Neural cell (in vitro differentiated cells): ENCODE measurements around the gene PLK4. TPM values are rescaled to one million over a fixed set of nuclear protein-coding genes. Genes with fewer than 3 reads are reported as not detected.
"Not testable (repeated sequence)": the region's sequence is repeated elsewhere in the genome, so short reads cannot be mapped to it uniquely, and the experiment has no call there.

ENCODE experiments used
- H2AFZ ChIP-seq: fragments of 200-600, 300-800 bp; sonication (generic), shearing (Covaris generic); 2 replicates; pipeline ENCODE4 v1.6.0; 2014; ENCODE audit warnings: low read depth, mild to moderate bottlenecking, antibody characterized with exemption, low read length, moderate library complexity
- H3F3A ChIP-seq: fragments of 200-600 bp; shearing (Covaris generic); 2 replicates; pipeline ENCODE4 v1.6.1; 2016; ENCODE audit warnings: mild to moderate bottlenecking, moderate library complexity, mixed read lengths, antibody characterized with exemption, low read length; ENCODE audit not compliant: insufficient read depth, poor library complexity, severe bottlenecking
- H3K27ac ChIP-seq: fragments of 200-600, 300-800 bp; sonication (generic), shearing (Covaris generic); 2 replicates; pipeline ENCODE4 v1.5.1; 2014; ENCODE audit warnings: mild to moderate bottlenecking, low read length, moderate library complexity
- H3K27me3 ChIP-seq: fragments of 300-800, 200-600 bp; sonication (generic), shearing (Covaris generic); 2 replicates; pipeline ENCODE4 v1.6.0; 2014; ENCODE audit warnings: mild to moderate bottlenecking, low read depth, low read length, moderate library complexity; ENCODE audit not compliant: insufficient read depth
- H3K36me3 ChIP-seq: fragments of 300-800, 200-600 bp; sonication (generic), shearing (Covaris generic); 2 replicates; pipeline ENCODE4 v1.5.1; 2014; ENCODE audit warnings: mild to moderate bottlenecking, antibody characterized with exemption, low read length, moderate library complexity; ENCODE audit not compliant: insufficient read depth
- H3K4me2 ChIP-seq: fragments of 300-800, 200-600 bp; sonication (generic), shearing (Covaris generic); 2 replicates; pipeline ENCODE4 v1.6.0; 2014; ENCODE audit warnings: mild to moderate bottlenecking, low read length
- H3K4me3 ChIP-seq: fragments of 300-800, 200-600 bp; sonication (generic), shearing (Covaris generic); 2 replicates; pipeline ENCODE4 v1.5.1; 2014; ENCODE audit warnings: mild to moderate bottlenecking, low read length, moderate library complexity
- H3K79me2 ChIP-seq: fragments of 200-600 bp; shearing (Covaris generic); replicated peaks from 2 replicates; pipeline ENCODE4 v1.6.0; 2014; ENCODE audit warnings: mild to moderate bottlenecking, low read length, moderate library complexity; ENCODE audit not compliant: insufficient read depth
- H3K9ac ChIP-seq: fragments of 300-800, 200-600 bp; sonication (generic), shearing (Covaris generic); 2 replicates; pipeline ENCODE4 v1.6.1; 2016; ENCODE audit warnings: mild to moderate bottlenecking, low read length, mixed read lengths
- H3K9me2 ChIP-seq: fragments of 200-600 bp; shearing (Covaris generic); 2 replicates; pipeline ENCODE4 v1.6.1; 2016; ENCODE audit warnings: mild to moderate bottlenecking, low read length, mixed read lengths; ENCODE audit not compliant: insufficient read depth
- H3K9me3 ChIP-seq: fragments of 200-600, 300-800 bp; sonication (generic), shearing (Covaris generic); 2 replicates; pipeline ENCODE4 v1.6.1; 2016; ENCODE audit warnings: mild to moderate bottlenecking, mixed run types, low read length, moderate library complexity, mixed read lengths
- H4K20me1 ChIP-seq: fragments of 200-600 bp; shearing (Covaris generic); 2 replicates; pipeline ENCODE4 v1.6.1; 2016; ENCODE audit warnings: mild to moderate bottlenecking, mixed run types; ENCODE audit not compliant: insufficient read depth
- CTCF ChIP-seq: fragments of 450-650 bp; IDR thresholded peaks from 2 replicates; pipeline ENCODE4 v1.5.1; 2014; ENCODE audit warnings: antibody characterized with exemption, mild to moderate bottlenecking, moderate library complexity; ENCODE audit not compliant: poor library complexity, severe bottlenecking
- EP300 ChIP-seq: fragments of 450-650 bp; conservative IDR thresholded peaks from 2 replicates; pipeline ENCODE4 v1.6.1; 2014; ENCODE audit warnings: antibody characterized with exemption, mild to moderate bottlenecking, moderate library complexity; ENCODE audit not compliant: poor library complexity, severe bottlenecking
- EZH2 ChIP-seq: fragments of 200-600, 300-800 bp; shearing (Covaris generic), sonication (generic); IDR thresholded peaks from 2 replicates; pipeline ENCODE4 v1.6.1; 2014; ENCODE audit warnings: antibody characterized with exemption, low read length, borderline replicate concordance, mild to moderate bottlenecking; ENCODE audit not compliant: insufficient read depth, poor library complexity, severe bottlenecking
- MXI1 ChIP-seq: fragments of 450-650 bp; conservative IDR thresholded peaks from 2 replicates; pipeline ENCODE4 v1.6.1; 2014; ENCODE audit warnings: antibody characterized with exemption, mild to moderate bottlenecking; ENCODE audit not compliant: poor library complexity, severe bottlenecking
- POLR2AphosphoS5 ChIP-seq: IDR thresholded peaks from 2 replicates; pipeline ENCODE4 v1.6.1; 2012
- RAD21 ChIP-seq: fragments of 450-650 bp; conservative IDR thresholded peaks from 2 replicates; pipeline ENCODE4 v1.6.1; 2014; ENCODE audit warnings: antibody characterized with exemption, mild to moderate bottlenecking, moderate library complexity
- REST ChIP-seq: IDR thresholded peaks from 2 replicates; pipeline ENCODE4 v1.6.1; 2012; ENCODE audit warnings: borderline replicate concordance
- SMC3 ChIP-seq: fragments of 450-650 bp; conservative IDR thresholded peaks from 2 replicates; pipeline ENCODE4 v1.6.1; 2014; ENCODE audit warnings: antibody characterized with exemption, mild to moderate bottlenecking, moderate library complexity; ENCODE audit not compliant: poor library complexity
- TAF1 ChIP-seq: IDR thresholded peaks from 2 replicates; pipeline ENCODE4 v1.6.1; 2012; ENCODE audit warnings: low read depth
- polyA plus RNA-seq: library from polyadenylated mRNA; depleted of rRNA; stranded (reverse); fragments of >200 nt; gene quantifications from 2 replicates; pipeline ENCODE4 v1.2.3, GENCODE V29; 2014

Gene PLK4
- polyA plus RNA-seq, 1 donor from 2014 or later = 10.5 TPM

GRCh38 chr4:127917151-127917550, 36.5 kb downstream of the PLK4 start:
- H3F3A ChIP-seq = no peaks in the 10 kb centered on the region
- H3K9me2 ChIP-seq = no peaks in the 10 kb centered on the region
- H3K4me2 ChIP-seq = no peak overlapping the region
- no peaks in the 10 kb centered on the region for H3K79me2 ChIP-seq
- H2AFZ ChIP-seq = no peak overlapping the region
- H3K27ac ChIP-seq = no peak overlapping the region
- no peaks in the 10 kb centered on the region for H4K20me1 ChIP-seq
- no peaks in the 10 kb centered on the region for H3K9me3 ChIP-seq
- no peaks in the 10 kb centered on the region for H3K27me3 ChIP-seq
- TF ChIP-seq EZH2 (no peak), MXI1 (no peak), RAD21 (no peak), TAF1 (no peak)
- no peak overlapping the region for H3K4me3 ChIP-seq
- H3K9ac ChIP-seq = no peak overlapping the region
- peaks cover 7% of the 10 kb centered on the region for H3K36me3 ChIP-seq

GRCh38 chr4:127920521-127920920, 39.8 kb downstream of the PLK4 start:
- H3K9me2 ChIP-seq = no peaks in the 10 kb centered on the region
- H3K9ac ChIP-seq = no peak overlapping the region
- peaks cover 7% of the 10 kb centered on the region for H3K36me3 ChIP-seq
- H3K79me2 ChIP-seq = no peaks in the 10 kb centered on the region
- H3K4me3 ChIP-seq = no peak overlapping the region
- H3F3A ChIP-seq = no peaks in the 10 kb centered on the region
- no peaks in the 10 kb centered on the region for H4K20me1 ChIP-seq
- no peak overlapping the region for H3K4me2 ChIP-seq
- H3K27ac ChIP-seq = no peak overlapping the region
- TF ChIP-seq REST = no peak
- no peak for TF ChIP-seq RAD21
- TF ChIP-seq EZH2 = no peak
- TF ChIP-seq POLR2AphosphoS5 = no peak
- no peak for TF ChIP-seq MXI1
- no peak for TF ChIP-seq EP300
- TF ChIP-seq CTCF = no peak
- TF ChIP-seq SMC3 = no peak
- TF ChIP-seq TAF1 = no peak
- no peaks in the 10 kb centered on the region for H3K9me3 ChIP-seq
- H2AFZ ChIP-seq = no peak overlapping the region
- no peaks in the 10 kb centered on the region for H3K27me3 ChIP-seq

GRCh38 chr4:127922226-127922625, 41.5 kb downstream of the PLK4 start:
- Histone ChIP-seq H3K4me3 (no peak overlapping the region), H4K20me1 (no peaks in the 10 kb centered on the region), H3F3A (no peaks in the 10 kb centered on the region), H3K27ac (no peak overlapping the region), H3K9me2 (no peaks in the 10 kb centered on the region), H3K4me2 (no peak overlapping the region), H3K27me3 (no peaks in the 10 kb centered on the region), H3K9me3 (no peaks in the 10 kb centered on the region), H3K36me3 (peaks cover 8% of the 10 kb centered on the region), H3K79me2 (no peaks in the 10 kb centered on the region), H3K9ac (no peak overlapping the region), H2AFZ (no peak overlapping the region)
- TF ChIP-seq REST (no peak), MXI1 (no peak), SMC3 (no peak), EP300 (no peak), POLR2AphosphoS5 (no peak)

- not testable (repeated sequence) for H3F3A ChIP-seq, H3K27me3 ChIP-seq, H3K4me3 ChIP-seq, H3K79me2 ChIP-seq, H3K9me3 ChIP-seq, H3K27ac ChIP-seq, H3K9me2 ChIP-seq, H3K9ac ChIP-seq, H3K4me2 ChIP-seq, H4K20me1 ChIP-seq, H2AFZ ChIP-seq
- peaks cover 13% of the 10 kb centered on the region for H3K36me3 ChIP-seq
Measured at GRCh38 chr4:127925720-127926119, 45.0 kb downstream of the PLK4 start.
